Transverse colon (tissue), 4 donors: ENCODE data around the gene PASK. TPM values are rescaled to one million over a fixed set of nuclear protein-coding genes. Genes with fewer than 3 reads are reported as not detected.

ENCODE experiments used
- DNase-seq: peaks from one replicate; pipeline ENCODE4 v3.0.0-alpha.2; 2019
- H3K27ac ChIP-seq, 4 donors: fragments of 200-600 bp; sonication (generic); 2 replicates each; pipeline ENCODE4 v1.5.1; 2016 to 2018; ENCODE audit warnings: inconsistent platforms in 4 of 4
- H3K27me3 ChIP-seq: fragments of 200-600 bp; sonication (generic); 2 replicates; pipeline ENCODE4 v1.5.1; 2017; ENCODE audit warnings: inconsistent platforms
- H3K36me3 ChIP-seq, 4 donors: fragments of 200-600 bp; sonication (generic); 2 replicates each; pipeline ENCODE4 v1.5.1; 2017 to 2019; ENCODE audit warnings: inconsistent platforms in 4 of 4
- H3K4me1 ChIP-seq, 4 donors: fragments of 200-600 bp; sonication (generic); 2 replicates each; pipeline ENCODE4 v1.5.1; 2017 to 2020; ENCODE audit warnings: inconsistent platforms in 4 of 4
- H3K4me3 ChIP-seq, 4 donors: fragments of 200-600 bp; sonication (generic); 1 replicate in 1 of 4; 2 replicates in 3 of 4; pipeline versions ENCODE4 v1.5.1 to v1.6.1; 2017 to 2019; ENCODE audit warnings: inconsistent platforms in 4 of 4
- H3K9me3 ChIP-seq, 2 donors: fragments of 200-600 bp; sonication (generic); 2 replicates each; pipeline ENCODE4 v1.5.1; 2017 to 2019; ENCODE audit warnings: inconsistent platforms in 2 of 2
- EP300 ChIP-seq: sonication (generic); formaldehyde crosslinking; IDR thresholded peaks from one replicate; pipeline ENCODE4 v1.6.1; 2017; ENCODE audit warnings: antibody characterized with exemption, low read depth
- POLR2A ChIP-seq: fragments of 450-650 bp; IDR thresholded peaks from one replicate; pipeline ENCODE4 v1.6.1; 2016; ENCODE audit warnings: antibody characterized with exemption, mild to moderate bottlenecking, moderate library complexity
- POLR2AphosphoS5 ChIP-seq, 3 donors: sonication (generic); formaldehyde crosslinking; IDR thresholded peaks; one replicate each; pipeline ENCODE4 v1.6.1; 2016; ENCODE audit warnings: antibody characterized with exemption in 3 of 3
- WGBS, 2 donors: methylation state at CpG; one replicate each; pipeline ENCODE4 v1.1.5; 2018; ENCODE audit warnings: low coverage in 1 of 2; 5-methylcytosine and 5-hydroxymethylcytosine counted together
- in situ Hi-C, 4 donors: fragments of 200-750 bp; cut with MboI; loops; one replicate each; pipeline versions ENCODE4 v1.15.0 to v1.15.1; 2017; ENCODE audit warnings: low sequenced_read_pairs in 3 of 4, low pct_ligation_motif_present in 1 of 4, low pct_unique_long_range_greater_than_20kb in 1 of 4
- intact Hi-C: fragments of 100-400 bp; cut with DNase I; formaldehyde crosslinking; loops from one replicate; pipeline ENCODE4 v1.15.1; 2023; ENCODE audit warnings: low total_unique reads
- total RNA-seq, 4 donors: library from RNA; depleted of rRNA; stranded (reverse); fragments of >200 nt; gene quantifications; one replicate each; pipeline ENCODE4 v1.1.0, GENCODE V29; 2016
- TF ChIP-seq, protein P1 (sequence below), 5 experiments: fragments of 200-600 bp in 3 of 5; fragments of 450-650 bp in 2 of 5; sonication (generic) in 3 of 5; IDR thresholded peaks; 1 replicate in 2 of 5; 2 replicates in 3 of 5; pipeline ENCODE4 v1.5.1; 2016 to 2017; ENCODE audit warnings: antibody characterized with exemption in 5 of 5, inconsistent platforms in 3 of 5, mild to moderate bottlenecking in 2 of 5, moderate library complexity in 1 of 5

The PASK gene
- total RNA-seq, 4 donors from 2014 or later, result 7.0 to 35.2 (median 19.1) TPM

GRCh38 chr2:241110607-241111439 is 38.4 kb downstream of the PASK start:
- H3K4me1 ChIP-seq, result no peaks in the 10 kb centered on the region
- H3K4me3 ChIP-seq, result no peak overlapping the region
- TF ChIP-seq POLR2A (no peak), POLR2AphosphoS5 (IDR thresholded peaks at IDR 0.05) (no peak), EP300 (no peak)
- TF ChIP-seq, protein P1, sequence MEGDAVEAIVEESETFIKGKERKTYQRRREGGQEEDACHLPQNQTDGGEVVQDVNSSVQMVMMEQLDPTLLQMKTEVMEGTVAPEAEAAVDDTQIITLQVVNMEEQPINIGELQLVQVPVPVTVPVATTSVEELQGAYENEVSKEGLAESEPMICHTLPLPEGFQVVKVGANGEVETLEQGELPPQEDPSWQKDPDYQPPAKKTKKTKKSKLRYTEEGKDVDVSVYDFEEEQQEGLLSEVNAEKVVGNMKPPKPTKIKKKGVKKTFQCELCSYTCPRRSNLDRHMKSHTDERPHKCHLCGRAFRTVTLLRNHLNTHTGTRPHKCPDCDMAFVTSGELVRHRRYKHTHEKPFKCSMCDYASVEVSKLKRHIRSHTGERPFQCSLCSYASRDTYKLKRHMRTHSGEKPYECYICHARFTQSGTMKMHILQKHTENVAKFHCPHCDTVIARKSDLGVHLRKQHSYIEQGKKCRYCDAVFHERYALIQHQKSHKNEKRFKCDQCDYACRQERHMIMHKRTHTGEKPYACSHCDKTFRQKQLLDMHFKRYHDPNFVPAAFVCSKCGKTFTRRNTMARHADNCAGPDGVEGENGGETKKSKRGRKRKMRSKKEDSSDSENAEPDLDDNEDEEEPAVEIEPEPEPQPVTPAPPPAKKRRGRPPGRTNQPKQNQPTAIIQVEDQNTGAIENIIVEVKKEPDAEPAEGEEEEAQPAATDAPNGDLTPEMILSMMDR (IDR thresholded peaks at IDR 0.05), result no peak
- H3K36me3 ChIP-seq, result no peaks in the 10 kb centered on the region
- in situ Hi-C loops, result no loop called here
- no peak for DNase-seq
- 74% methylated on average over 18 of the region's 19 CpGs; no CpG with 5 or more reads in 1 of the 2 donors for WGBS, 2 donors
- H3K27me3 ChIP-seq, result no peaks in the 10 kb centered on the region
- intact Hi-C loops, result no loop called here
- H3K9me3 ChIP-seq, result no peaks in the 10 kb centered on the region
- H3K27ac ChIP-seq, result peak overlapping the region in 2 of 4 donors; percentile 9 to 41

GRCh38 chr2:241110089-241110606 is 39.1 kb downstream of the PASK start:
- no peaks in the 10 kb centered on the region for H3K27me3 ChIP-seq
- no peak for DNase-seq
- no peak for TF ChIP-seq EP300
- H3K36me3 ChIP-seq, result no peaks in the 10 kb centered on the region
- intact Hi-C loops, result no loop called here
- in situ Hi-C loops, result no loop called here
- peak overlapping the region in 2 of 4 donors; percentile 9 to 41 for H3K27ac ChIP-seq
- no peak overlapping the region for H3K4me3 ChIP-seq
- H3K4me1 ChIP-seq, result no peaks in the 10 kb centered on the region
- H3K9me3 ChIP-seq, result no peaks in the 10 kb centered on the region
- 80 to 100% methylated on average over 1 to 9 of the region's 9 CpGs for WGBS, 2 donors

DNA sequence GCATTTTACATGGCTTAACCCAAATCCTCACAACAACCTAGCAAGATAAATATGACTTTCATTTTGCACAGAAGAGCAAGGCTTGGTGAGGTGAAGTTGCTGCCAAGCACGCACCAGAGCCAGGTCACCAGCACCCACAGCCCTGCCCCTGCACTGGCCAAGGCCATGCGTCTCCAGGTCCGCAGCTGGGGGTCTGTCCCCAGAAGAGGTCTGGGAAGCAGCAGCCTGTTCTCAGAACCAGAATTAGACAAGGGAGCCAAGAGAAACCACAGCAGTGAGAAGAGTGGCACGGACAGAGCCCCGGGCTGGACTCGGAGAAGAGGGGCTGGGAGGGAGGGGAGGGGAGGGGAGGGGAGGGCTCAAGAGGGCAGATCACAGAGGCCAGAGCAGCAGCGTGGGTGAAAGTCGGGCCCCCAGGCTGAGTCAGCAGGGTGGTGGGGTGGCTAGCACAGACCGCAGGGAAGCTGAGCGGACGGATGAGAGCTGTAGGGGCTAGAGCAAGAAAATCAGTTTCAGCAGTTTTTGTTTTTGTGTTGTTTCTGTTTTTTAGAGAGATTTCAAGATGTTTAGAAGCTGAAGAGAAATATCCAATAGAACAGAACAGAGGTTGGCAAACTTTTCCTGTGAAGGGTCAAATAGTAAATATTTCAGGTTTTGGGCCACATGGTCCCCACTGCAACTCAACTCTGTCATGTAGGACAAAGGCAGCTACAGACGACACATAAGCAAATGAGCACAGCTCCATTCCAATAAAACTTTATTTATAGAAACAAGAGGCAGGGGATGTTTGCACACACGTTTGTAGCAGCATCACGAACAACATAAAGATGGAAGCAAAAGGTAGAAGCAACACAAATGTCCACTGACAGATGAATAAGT is 39.8 kb downstream of the PASK start:
- DNase-seq, result no peak
- Histone ChIP-seq H3K27ac (peak overlapping the region in 2 of 4 donors; percentile 35 to 36), H3K4me3 (no peak overlapping the region), H3K36me3 (no peaks in the 10 kb centered on the region), H3K4me1 (no peaks in the 10 kb centered on the region), H3K9me3 (no peaks in the 10 kb centered on the region), H3K27me3 (no peaks in the 10 kb centered on the region)
- no peak for TF ChIP-seq POLR2AphosphoS5 (IDR thresholded peaks at IDR 0.05)
- TF ChIP-seq, protein P1 (IDR thresholded peaks at IDR 0.05), result no peak
- no peak for TF ChIP-seq POLR2A
- TF ChIP-seq EP300, result no peak
- intact Hi-C loops (no loop called here), in situ Hi-C loops (no loop called here)
- 67 to 88% methylated on average over 3 to 14 of the region's 14 CpGs for WGBS, 2 donors

DNA sequence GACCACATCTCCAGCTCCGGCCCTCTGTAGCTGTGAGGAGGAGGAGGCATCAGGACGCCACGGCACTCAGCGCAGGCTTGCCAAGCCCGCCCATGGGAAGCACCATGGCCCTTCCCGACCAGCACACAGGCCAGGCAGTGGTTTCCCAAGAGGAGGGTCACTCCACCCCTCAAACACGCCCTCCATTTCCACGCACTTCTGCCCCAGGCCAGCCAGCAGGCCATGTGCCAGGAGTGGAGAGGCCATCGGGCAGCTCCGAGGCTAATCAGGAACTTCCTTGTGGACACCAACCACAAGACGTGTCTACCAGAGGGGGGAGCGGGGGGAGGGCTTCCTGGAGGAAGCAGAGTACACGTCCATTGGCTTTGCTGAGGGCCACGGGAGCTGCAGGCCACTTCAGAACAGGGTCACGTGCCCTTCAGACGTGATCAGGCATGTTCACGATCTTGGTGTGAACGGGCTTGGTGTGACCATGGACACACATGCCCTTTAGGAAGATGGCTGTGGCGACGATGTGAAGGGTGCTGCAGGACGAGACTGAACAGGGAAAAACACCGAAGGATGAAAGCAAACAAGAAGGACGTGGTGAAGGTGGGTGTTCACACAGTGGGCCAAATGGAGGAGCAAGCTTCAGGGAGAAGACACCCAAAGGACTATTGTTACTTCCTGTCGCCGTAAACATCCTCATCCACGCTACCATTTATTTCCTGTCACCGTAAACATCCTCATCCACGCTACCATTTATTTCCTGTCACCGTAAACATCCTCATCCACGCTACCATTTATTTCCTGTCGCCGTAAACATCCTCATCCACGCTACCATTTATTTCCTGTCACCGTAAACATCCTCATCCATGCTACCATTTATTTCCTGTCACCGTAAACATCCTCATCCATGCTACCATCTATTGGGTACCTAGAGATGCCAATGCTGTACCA is 40.7 kb downstream of the PASK start:
- DNase-seq, result no peak
- no peaks in the 10 kb centered on the region for H3K36me3 ChIP-seq
- H3K27ac ChIP-seq, result peak overlapping the region in 2 of 4 donors; percentile 35 to 36
- H3K4me1 ChIP-seq, result peaks cover 1 to 3% (median 2%) of the 10 kb centered on the region in 4 donors
- H3K27me3 ChIP-seq, result no peaks in the 10 kb centered on the region
- no peak for TF ChIP-seq POLR2A
- TF ChIP-seq, protein P1 (IDR thresholded peaks at IDR 0.05), result no peak
- no peak for TF ChIP-seq POLR2AphosphoS5 (IDR thresholded peaks at IDR 0.05)
- no peak for TF ChIP-seq EP300
- intact Hi-C loops (no loop called here), in situ Hi-C loops (no loop called here)
- no peak overlapping the region for H3K4me3 ChIP-seq
- H3K9me3 ChIP-seq, result no peaks in the 10 kb centered on the region
- WGBS, 2 donors, result 71 to 79% methylated on average over 17 to 35 of the region's 35 CpGs
